C4-2B (cell line): ENCODE results near the gene SYS1.
"Not testable (repeated sequence)": the region's sequence is repeated elsewhere in the genome, so short reads cannot be mapped to it uniquely, and the experiment has no call there.

ENCODE experiments used
- H3K27ac ChIP-seq: fragments of 450-650 bp; 2 replicates; pipeline ENCODE4 v1.5.1; 2017
- ZFX ChIP-seq: fragments of 450-650 bp; IDR thresholded peaks from 2 replicates; pipeline ENCODE4 v1.6.1; 2017
- TF ChIP-seq, protein P1 (sequence below): fragments of 450-650 bp; conservative IDR thresholded peaks from 2 replicates; pipeline ENCODE4 v1.5.1; 2017; ENCODE audit warnings: mild to moderate bottlenecking

The SYS1 gene

DNA sequence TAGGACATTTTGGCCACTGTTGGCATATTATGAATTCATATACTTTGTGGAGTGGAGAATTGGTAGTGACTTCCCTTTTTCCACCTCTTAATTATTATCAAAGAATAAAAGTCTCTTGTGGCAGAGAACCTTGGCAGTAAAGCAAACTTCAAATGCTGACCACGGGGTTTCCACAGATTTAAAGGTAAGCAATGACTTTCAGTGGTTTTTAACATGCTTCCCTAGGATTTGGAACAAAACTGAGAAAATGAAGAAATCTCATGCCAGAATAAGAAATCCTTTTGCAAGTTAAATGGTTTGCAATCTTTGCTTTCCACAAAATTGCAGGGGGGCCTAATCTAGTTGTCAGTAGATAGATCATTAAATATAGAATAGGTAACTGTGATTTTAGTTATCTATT lies 12.7 kb upstream of the SYS1 start:
- no peak overlapping the region for H3K27ac ChIP-seq

DNA sequence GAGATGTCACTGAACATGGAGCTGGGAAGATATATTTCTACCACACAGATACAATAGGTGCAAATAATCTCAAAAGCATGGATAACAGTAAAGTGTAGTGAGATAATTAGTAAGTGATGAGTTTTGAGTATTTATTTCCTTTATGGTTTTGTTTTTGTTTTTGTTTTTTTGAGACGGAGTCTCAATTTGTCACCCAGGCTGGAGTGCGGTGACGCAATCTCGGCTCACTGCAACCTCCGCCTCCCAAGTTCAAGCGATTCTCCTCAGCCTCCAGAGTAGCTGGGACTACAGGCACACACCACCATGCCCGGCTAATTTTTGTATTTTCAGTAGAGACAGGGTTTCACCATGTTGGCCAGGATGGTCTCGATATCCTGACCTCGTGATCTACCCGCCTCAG lies 12.2 kb upstream of the SYS1 start:
- not testable (repeated sequence) for H3K27ac ChIP-seq

More for the DNA sequence above, 12.7 kb upstream of the SYS1 start:
- TF ChIP-seq, protein P1, sequence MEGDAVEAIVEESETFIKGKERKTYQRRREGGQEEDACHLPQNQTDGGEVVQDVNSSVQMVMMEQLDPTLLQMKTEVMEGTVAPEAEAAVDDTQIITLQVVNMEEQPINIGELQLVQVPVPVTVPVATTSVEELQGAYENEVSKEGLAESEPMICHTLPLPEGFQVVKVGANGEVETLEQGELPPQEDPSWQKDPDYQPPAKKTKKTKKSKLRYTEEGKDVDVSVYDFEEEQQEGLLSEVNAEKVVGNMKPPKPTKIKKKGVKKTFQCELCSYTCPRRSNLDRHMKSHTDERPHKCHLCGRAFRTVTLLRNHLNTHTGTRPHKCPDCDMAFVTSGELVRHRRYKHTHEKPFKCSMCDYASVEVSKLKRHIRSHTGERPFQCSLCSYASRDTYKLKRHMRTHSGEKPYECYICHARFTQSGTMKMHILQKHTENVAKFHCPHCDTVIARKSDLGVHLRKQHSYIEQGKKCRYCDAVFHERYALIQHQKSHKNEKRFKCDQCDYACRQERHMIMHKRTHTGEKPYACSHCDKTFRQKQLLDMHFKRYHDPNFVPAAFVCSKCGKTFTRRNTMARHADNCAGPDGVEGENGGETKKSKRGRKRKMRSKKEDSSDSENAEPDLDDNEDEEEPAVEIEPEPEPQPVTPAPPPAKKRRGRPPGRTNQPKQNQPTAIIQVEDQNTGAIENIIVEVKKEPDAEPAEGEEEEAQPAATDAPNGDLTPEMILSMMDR = no peak
- TF ChIP-seq ZFX = no peak

DNA sequence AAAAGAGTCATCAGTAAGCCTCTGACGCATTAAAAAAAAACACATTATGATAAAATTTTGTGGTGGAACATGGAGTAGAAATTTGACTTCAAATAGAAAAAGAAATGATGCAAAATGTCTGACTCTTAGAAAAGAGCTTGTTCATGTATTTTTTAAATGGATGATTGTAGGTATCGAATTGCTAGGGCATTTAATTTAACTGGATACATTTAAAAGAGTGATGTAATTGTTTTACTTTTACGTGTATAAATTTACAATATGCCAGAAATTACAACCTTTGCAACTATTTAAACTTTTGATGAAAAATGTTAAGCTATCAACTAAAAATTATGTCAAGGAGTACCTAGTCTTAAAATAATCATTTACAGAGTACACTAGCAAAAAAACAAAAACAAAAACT lies 10.2 kb upstream of the SYS1 start:
- TF ChIP-seq ZFX = no peak
- TF ChIP-seq, protein P1 = no peak
- no peak overlapping the region for H3K27ac ChIP-seq

DNA sequence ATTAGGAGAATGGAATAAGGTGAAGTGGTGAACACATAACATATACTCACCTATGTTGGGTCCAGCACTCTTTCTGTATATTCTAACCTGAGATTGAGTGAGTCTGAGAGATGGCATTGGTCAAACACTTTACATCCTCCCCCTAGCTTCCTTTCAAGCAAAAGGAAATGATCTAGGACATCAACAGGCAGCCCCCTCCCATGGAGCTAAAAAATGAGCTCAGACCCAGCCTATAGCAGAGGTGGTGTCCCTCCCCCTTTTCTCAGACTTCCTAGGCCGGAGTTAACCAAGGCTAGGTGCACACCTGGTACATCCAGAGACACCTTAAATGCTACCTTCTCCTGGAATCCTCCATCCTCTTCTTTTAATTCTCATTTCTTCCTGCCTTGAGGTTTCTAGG lies 9.2 kb upstream of the SYS1 start:
- H3K27ac ChIP-seq = no peak overlapping the region
- TF ChIP-seq, protein P1 = no peak
- no peak for TF ChIP-seq ZFX

DNA sequence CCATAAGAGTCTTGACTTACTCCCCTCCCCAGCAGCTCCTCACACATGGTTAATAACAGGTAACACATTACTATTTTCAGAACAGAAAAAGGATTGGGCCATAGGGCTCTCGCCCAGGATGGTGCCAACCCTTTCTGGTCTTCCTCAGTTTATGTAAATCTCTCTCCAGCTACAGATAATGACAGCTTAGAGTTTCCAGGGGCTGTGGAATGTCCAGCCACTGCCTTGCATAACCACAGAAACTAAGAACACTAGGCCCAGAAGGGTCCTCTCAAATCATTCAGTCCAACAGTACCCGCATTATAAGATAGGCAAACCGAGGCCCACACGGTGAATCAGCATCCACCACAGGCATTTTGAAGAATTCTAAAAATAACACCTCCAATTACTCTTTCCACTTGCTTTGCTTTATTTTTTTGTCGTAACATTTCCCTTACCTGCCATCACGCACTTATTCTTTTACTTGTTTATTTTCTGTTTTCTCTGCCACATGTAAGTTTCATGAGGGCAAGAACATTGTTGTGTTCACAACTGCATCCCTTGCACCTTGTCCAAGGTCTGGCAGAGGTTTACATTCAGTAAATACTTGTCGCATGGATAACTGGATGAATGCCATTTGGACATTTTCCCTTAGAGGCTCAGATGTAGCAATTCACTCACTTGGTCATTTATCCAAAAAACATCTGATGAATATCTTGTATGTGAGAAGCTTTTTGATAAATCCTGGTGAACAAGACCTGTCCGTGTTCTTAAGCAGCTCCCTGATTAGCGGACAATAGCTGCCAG lies 8.3 kb upstream of the SYS1 start:
- no peak overlapping the region for H3K27ac ChIP-seq

DNA sequence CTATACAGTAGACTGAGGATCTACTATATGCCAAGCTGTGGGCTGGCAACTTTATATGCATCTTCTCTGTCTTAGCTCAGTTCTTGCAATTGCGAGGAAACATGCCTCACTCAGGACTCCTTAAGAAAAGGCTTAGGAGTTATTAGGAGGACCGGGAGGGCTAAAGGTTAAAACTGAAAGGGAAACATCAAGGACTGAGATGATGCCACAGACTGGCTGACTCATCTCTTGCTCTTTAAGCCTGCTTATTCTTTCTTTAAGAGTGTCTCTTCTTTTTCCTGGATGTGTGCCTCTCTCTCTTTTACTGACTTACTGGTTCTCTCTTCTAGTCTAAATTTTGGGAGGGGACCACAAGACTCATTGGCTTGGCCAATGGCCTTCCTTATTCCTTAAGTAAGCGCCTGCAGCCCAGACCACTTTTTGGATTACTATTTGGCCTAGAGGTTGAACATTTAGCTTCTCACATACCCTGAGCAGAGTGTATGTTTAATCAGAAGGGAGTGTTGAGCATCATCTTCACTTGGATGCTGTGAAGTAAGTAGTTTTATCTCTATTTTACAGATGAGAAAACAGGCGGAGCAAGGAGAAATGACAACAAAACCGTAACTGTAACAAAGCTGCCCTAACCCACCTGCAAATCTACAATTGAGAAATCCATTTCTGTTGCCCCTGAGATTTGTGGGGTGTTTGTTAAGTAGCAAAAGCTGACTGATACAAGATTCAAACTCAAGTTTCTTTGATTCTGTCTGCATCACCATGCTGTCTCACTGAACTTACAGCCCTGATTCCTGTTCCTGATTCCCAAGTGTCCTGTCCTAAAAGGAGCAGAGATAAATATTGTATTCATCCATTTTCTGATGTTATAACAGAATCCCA lies 7.5 kb upstream of the SYS1 start:
- H3K27ac ChIP-seq = no peak overlapping the region
- TF ChIP-seq, protein P1 = no peak
- no peak for TF ChIP-seq ZFX

More for the DNA sequence above, 8.3 kb upstream of the SYS1 start:
- no peak for TF ChIP-seq ZFX
- TF ChIP-seq, protein P1 = no peak

DNA sequence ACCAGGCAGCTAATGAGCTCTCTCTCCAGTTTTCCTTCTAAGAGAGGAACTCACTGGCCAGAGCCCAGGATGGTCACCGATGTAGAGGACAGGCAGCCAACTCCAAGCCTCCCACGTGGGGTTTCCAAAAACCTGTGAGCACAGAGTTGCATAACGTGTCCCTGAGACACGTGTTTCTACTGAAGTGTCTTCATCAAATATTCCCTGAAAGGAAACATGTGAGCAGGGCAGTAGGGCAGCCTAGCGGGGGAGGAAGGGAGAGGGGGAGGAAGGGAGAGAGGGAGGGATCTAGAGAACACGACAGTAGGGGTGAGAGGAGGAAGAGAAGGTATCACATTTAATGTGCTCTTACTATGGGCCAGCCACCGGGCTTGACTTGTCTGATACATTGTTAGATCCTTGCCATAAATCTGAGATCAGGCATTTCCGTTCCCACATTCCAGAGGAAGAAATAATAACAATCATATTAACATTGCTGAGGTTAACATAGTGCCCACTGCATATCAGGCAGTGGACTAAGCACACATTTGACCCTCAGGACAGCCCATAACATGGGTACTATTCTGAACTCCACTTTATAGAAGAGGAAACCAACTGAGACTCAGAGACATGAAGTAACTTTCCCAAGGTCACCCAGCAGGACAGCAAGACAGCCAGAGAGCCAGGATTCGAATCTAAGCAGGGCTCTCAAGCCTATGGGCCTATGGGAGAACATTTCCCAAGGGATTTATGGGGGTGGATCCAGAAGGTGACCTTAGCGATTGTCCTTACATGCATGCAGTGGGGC lies 4.5 kb upstream of the SYS1 start:
- H3K27ac ChIP-seq = no peak overlapping the region

More for the DNA sequence above, 4.5 kb upstream of the SYS1 start:
- TF ChIP-seq, protein P1 = no peak
- no peak for TF ChIP-seq ZFX
